Body of pancreas (tissue), 4 donors: Measurements from ENCODE around the gene CSPG4.
"Not testable (repeated sequence)": the region's sequence is repeated elsewhere in the genome, so short reads cannot be mapped to it uniquely, and the experiment has no call there.

Experiments used
- POLR2A ChIP-seq, 3 donors: fragments of 450-650 bp; IDR thresholded peaks; one replicate each; pipeline ENCODE4 v1.6.1; 2016; ENCODE audit warnings: antibody characterized with exemption in 3 of 3, mild to moderate bottlenecking in 2 of 3
- TF ChIP-seq, protein P1 (sequence below), 7 experiments: fragments of 450-650 bp in 4 of 7; fragments of 200-600 bp in 3 of 7; sonication (generic) in 3 of 7; IDR thresholded peaks; one replicate each; pipeline ENCODE4 v1.5.1; 2016 to 2019; ENCODE audit warnings: antibody characterized with exemption in 7 of 7

DNA sequence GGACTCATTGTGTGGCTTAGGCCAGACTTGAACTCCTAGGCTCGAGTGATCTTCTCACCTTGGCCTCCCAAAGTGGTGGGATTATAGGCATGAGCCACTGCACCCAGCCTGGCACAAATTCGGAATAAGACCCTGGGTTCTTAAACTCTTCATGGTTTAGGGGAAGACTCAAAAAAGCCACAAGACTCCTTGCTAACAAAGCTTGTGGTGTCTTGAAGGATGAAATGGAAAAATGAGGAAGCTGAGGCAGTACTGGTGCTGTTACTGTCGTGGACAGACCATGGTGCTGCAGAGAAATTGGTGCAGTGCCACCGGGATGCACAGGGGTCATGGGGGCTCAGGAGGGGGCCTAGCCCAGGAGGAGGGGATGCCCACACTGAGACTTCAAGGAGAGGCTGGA lies 20.3 kb downstream of the CSPG4 start:
- TF ChIP-seq, protein P1, sequence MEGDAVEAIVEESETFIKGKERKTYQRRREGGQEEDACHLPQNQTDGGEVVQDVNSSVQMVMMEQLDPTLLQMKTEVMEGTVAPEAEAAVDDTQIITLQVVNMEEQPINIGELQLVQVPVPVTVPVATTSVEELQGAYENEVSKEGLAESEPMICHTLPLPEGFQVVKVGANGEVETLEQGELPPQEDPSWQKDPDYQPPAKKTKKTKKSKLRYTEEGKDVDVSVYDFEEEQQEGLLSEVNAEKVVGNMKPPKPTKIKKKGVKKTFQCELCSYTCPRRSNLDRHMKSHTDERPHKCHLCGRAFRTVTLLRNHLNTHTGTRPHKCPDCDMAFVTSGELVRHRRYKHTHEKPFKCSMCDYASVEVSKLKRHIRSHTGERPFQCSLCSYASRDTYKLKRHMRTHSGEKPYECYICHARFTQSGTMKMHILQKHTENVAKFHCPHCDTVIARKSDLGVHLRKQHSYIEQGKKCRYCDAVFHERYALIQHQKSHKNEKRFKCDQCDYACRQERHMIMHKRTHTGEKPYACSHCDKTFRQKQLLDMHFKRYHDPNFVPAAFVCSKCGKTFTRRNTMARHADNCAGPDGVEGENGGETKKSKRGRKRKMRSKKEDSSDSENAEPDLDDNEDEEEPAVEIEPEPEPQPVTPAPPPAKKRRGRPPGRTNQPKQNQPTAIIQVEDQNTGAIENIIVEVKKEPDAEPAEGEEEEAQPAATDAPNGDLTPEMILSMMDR (IDR thresholded peaks at IDR 0.05) = not testable (repeated sequence)
- TF ChIP-seq POLR2A (IDR thresholded peaks at IDR 0.05) = not testable (repeated sequence)
